B cell (primary cell): ENCODE data around the gene ZDHHC7. TPM values are rescaled to one million over a fixed set of nuclear protein-coding genes. Genes with fewer than 3 reads are reported as not detected.

Experiments
- ATAC-seq: fragments of 200-7000 bp; cut with Tn5 transposase; one replicate; pipeline ENCODE4 v1.10.0; 2021; ENCODE audit warnings: low read depth, mild to moderate bottlenecking, moderate number of reproducible peaks, moderate library complexity
- CTCF ChIA-PET: fragments of 350-600 bp; sonication (Branson Sonifier 250); formaldehyde crosslinking; loops from one replicate; lab custom pipeline; 2021; ENCODE audit warnings: antibody characterized with exemption, inconsistent platforms; lab: Charles Lee
- POLR2A ChIA-PET: fragments of 350-600 bp; sonication (Branson Sonifier 250); formaldehyde crosslinking; loops from one replicate; lab custom pipeline; 2021; ENCODE audit warnings: antibody characterized with exemption; lab: Charles Lee
- DNase-seq: peaks from one replicate; pipeline ENCODE4 v3.0.0; 2013
- H2AFZ ChIP-seq: 2 replicates; pipeline ENCODE4 v1.6.1; 2012; ENCODE audit warnings: mild to moderate bottlenecking, low read depth, low read length; ENCODE audit not compliant: insufficient read depth, poor library complexity, severe bottlenecking
- H3K27ac ChIP-seq, 2 donors: 1 replicate in 1 of 2; 2 replicates in 1 of 2; pipeline ENCODE4 v1.5.1; 2012 to 2013; ENCODE audit warnings: low read length in 2 of 2, mild to moderate bottlenecking in 2 of 2, moderate library complexity in 1 of 2
- H3K27me3 ChIP-seq, 4 experiments: fragments of 200-600 bp in 1 of 4; sonication (generic) in 1 of 4; replicated peaks in 1 of 4; 1 replicate in 2 of 4; 2 replicates in 2 of 4; pipeline versions ENCODE4 v1.6.1 to v1.7.0; 2013 to 2016; ENCODE audit warnings: low read length in 3 of 4, mild to moderate bottlenecking in 2 of 4, mixed read lengths in 1 of 4, moderate library complexity in 1 of 4; ENCODE audit not compliant: insufficient read depth in 4 of 4, control insufficient read depth in 3 of 4; ENCODE audit errors: control extremely low read depth in 1 of 4
- H3K36me3 ChIP-seq, 2 experiments: replicated peaks in 1 of 2; 1 replicate in 1 of 2; 2 replicates in 1 of 2; pipeline versions ENCODE4 v1.6.1 to v1.7.1; 2013; ENCODE audit warnings: low read length in 1 of 2; ENCODE audit not compliant: insufficient read depth in 2 of 2, control insufficient read depth in 1 of 2; ENCODE audit errors: control extremely low read depth in 1 of 2, extremely low read depth in 1 of 2
- H3K4me1 ChIP-seq, 2 donors: fragments of 200-600 bp in 1 of 2; sonication (generic) in 1 of 2; 1 replicate in 1 of 2; 2 replicates in 1 of 2; pipeline versions ENCODE4 v1.5.1 to v1.6.1; 2013 to 2017; ENCODE audit warnings: low read length in 2 of 2; ENCODE audit not compliant: control insufficient read depth in 2 of 2, insufficient read depth in 2 of 2
- H3K4me2 ChIP-seq: replicated peaks from 2 replicates; pipeline ENCODE3; 2012; ENCODE audit warnings: mild to moderate bottlenecking, low read depth, low read length; ENCODE audit not compliant: poor library complexity, severe bottlenecking
- H3K4me3 ChIP-seq, 5 experiments: fragments of 200-600 bp in 1 of 5; sonication (generic) in 1 of 5; 1 replicate in 3 of 5; 2 replicates in 2 of 5; pipeline versions ENCODE4 v1.5.1 to v1.7.0; 2011 to 2016; ENCODE audit warnings: low read length in 4 of 5, mild to moderate bottlenecking in 4 of 5, low read depth in 2 of 5, control low read depth in 1 of 5, moderate library complexity in 1 of 5; ENCODE audit not compliant: insufficient read depth in 1 of 5; ENCODE audit errors: control extremely low read depth in 1 of 5, extremely low read depth in 1 of 5
- H3K79me2 ChIP-seq: fragments of 200-600 bp; sonication (generic); one replicate; pipeline ENCODE4 v1.6.0; 2016; ENCODE audit warnings: low read length; ENCODE audit not compliant: control insufficient read depth, insufficient read depth
- H3K9ac ChIP-seq: fragments of 200-600 bp; sonication (generic); 2 replicates; pipeline ENCODE4 v1.6.1; 2017; ENCODE audit warnings: mild to moderate bottlenecking, low read length, moderate library complexity
- H3K9me3 ChIP-seq, 3 donors: one replicate each; pipeline versions ENCODE4 v1.6.1 to v1.7.1; 2013; ENCODE audit warnings: low read length in 2 of 3; ENCODE audit not compliant: control insufficient read depth in 2 of 3, insufficient read depth in 1 of 3; ENCODE audit errors: control extremely low read depth in 1 of 3
- H4K20me1 ChIP-seq: 2 replicates; pipeline ENCODE4 v1.6.0; 2012; ENCODE audit warnings: mild to moderate bottlenecking, low read length; ENCODE audit not compliant: insufficient read depth, control insufficient read depth, poor library complexity, severe bottlenecking
- H3K27ac Mint-ChIP-seq: one replicate; pipeline ENCODE4 v1.8.0; 2021; ENCODE audit warnings: mixed read lengths
- H3K27me3 Mint-ChIP-seq: one replicate; pipeline ENCODE4 v1.8.0; 2021; ENCODE audit warnings: mixed read lengths
- H3K4me1 Mint-ChIP-seq: one replicate; pipeline ENCODE4 v1.8.0; 2021; ENCODE audit warnings: mixed read lengths
- H3K4me3 Mint-ChIP-seq: one replicate; pipeline ENCODE4 v1.8.0; 2021; ENCODE audit warnings: mixed read lengths
- H3K9me3 Mint-ChIP-seq: one replicate; pipeline ENCODE4 v1.8.0; 2022; ENCODE audit warnings: mixed read lengths; ENCODE audit not compliant: insufficient read depth
- EZH2 ChIP-seq: IDR thresholded peaks from 2 replicates; pipeline ENCODE4 v1.6.1; 2012; ENCODE audit warnings: borderline replicate concordance, low read depth, mild to moderate bottlenecking, moderate library complexity, low read length; ENCODE audit not compliant: insufficient read depth, poor library complexity, severe bottlenecking
- WGBS: methylation state at CpG from one replicate; pipeline ENCODE4 v1.1.5; 2013; ENCODE audit warnings: missing lambda C conversion rate; ENCODE audit not compliant: insufficient coverage; 5-methylcytosine and 5-hydroxymethylcytosine counted together
- intact Hi-C: fragments of 100-400 bp; cut with micrococcal nuclease; formaldehyde crosslinking; loops from one replicate; pipeline ENCODE4 v1.10.0; 2022
- polyA plus RNA-seq: library from polyadenylated mRNA; depleted of rRNA; stranded (reverse); fragments of >200 nt; gene quantifications from 2 replicates; pipeline ENCODE4 v1.2.3, GENCODE V29; 2012
- total RNA-seq, 2 donors: library from RNA; stranded (reverse); fragments of 120-200 nt in 1 of 2; gene quantifications; 1 replicate in 1 of 2; 2 replicates in 1 of 2; pipeline versions ENCODE4 v1.2.3 to v1.2.4, GENCODE V29; 2013 to 2022
- TF ChIP-seq, protein P1 (sequence below): fragments of 200-600 bp; IDR thresholded peaks from one replicate; pipeline ENCODE4 v1.8.0; 2022; ENCODE audit warnings: antibody characterized with exemption, mild to moderate bottlenecking

ZDHHC7 gene
- total and polyA plus RNA-seq, 2 donors (not counting 1 experiment from before 2014, with no cell fraction given), result 25.2 to 36.1 TPM

DNA sequence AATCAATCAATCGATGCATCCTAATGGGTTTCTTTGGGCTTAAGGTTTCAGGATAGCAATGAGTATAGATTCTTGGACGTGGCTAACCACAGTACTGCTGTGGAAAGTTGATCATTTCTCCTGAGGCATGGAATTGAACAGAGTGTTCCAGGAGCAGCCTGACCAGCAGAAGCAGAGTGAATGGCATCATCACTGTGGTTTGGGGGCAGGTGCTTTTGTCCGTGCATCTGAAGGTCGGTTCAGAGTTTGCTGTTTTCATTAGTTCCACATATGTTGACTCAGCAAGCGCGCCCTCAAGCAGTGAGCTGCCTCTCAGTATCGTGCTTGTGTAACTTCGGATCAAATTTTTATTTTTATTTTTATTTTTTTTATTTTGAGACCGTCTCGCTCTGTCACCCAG is 41.2 kb upstream of the ZDHHC7 start:
- H3K4me2 ChIP-seq, result no peak overlapping the region
- H3K4me1 ChIP-seq, result peaks cover 28 to 31% of the 10 kb centered on the region in 2 donors
- no peak overlapping the region for H3K27ac Mint-ChIP-seq
- no peaks in the 10 kb centered on the region for H4K20me1 ChIP-seq
- no peak overlapping the region for H2AFZ ChIP-seq
- H3K9ac ChIP-seq, result no peak overlapping the region
- H3K36me3 ChIP-seq, result no peaks in the 10 kb centered on the region
- peaks cover 26% of the 10 kb centered on the region for H3K4me1 Mint-ChIP-seq
- peaks cover 30% of the 10 kb centered on the region for H3K27me3 Mint-ChIP-seq
- no peaks in the 10 kb centered on the region for H3K79me2 ChIP-seq
- no peaks in the 10 kb centered on the region for H3K9me3 Mint-ChIP-seq
- intact Hi-C loops, result no loop called here
- no peak overlapping the region for H3K4me3 ChIP-seq
- ChIA-PET POLR2A (no interaction called here), CTCF (no interaction called here)
- H3K9me3 ChIP-seq, result peaks cover 0 to 5% (median 0%) of the 10 kb centered on the region in 3 donors
- TF ChIP-seq EZH2, result no peak
- TF ChIP-seq, protein P1, sequence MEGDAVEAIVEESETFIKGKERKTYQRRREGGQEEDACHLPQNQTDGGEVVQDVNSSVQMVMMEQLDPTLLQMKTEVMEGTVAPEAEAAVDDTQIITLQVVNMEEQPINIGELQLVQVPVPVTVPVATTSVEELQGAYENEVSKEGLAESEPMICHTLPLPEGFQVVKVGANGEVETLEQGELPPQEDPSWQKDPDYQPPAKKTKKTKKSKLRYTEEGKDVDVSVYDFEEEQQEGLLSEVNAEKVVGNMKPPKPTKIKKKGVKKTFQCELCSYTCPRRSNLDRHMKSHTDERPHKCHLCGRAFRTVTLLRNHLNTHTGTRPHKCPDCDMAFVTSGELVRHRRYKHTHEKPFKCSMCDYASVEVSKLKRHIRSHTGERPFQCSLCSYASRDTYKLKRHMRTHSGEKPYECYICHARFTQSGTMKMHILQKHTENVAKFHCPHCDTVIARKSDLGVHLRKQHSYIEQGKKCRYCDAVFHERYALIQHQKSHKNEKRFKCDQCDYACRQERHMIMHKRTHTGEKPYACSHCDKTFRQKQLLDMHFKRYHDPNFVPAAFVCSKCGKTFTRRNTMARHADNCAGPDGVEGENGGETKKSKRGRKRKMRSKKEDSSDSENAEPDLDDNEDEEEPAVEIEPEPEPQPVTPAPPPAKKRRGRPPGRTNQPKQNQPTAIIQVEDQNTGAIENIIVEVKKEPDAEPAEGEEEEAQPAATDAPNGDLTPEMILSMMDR, result no peak
- no peak for ATAC-seq
- no peak overlapping the region for H3K4me3 Mint-ChIP-seq
- WGBS, result 94% methylated on average over 5 of the region's 10 CpGs
- peaks cover 0 to 15% (median 1%) of the 10 kb centered on the region in 4 experiments for H3K27me3 ChIP-seq
- no peak for DNase-seq
- no peak overlapping the region for H3K27ac ChIP-seq

DNA sequence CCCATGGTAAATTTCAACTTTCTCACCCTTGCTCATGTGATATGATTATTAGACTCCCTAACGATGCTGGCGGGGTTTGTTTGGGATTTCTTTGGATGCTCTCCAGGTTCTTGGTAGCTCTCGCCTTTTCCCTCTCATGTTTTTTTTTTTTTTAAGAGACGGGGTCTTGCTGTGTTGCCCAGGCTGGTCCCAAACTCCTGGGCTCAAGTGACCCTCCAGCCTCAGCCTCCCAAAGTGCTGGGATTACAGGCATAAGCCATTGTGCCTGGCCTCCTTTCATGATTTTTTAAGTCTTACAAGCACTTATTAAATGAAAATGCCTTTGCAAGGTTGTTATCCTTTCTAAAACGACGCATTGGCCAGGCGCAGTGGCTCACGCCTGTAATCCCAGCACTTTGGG is 40.3 kb upstream of the ZDHHC7 start:
- H3K79me2 ChIP-seq, result no peaks in the 10 kb centered on the region
- Mint-ChIP-seq H3K4me3 (no peak overlapping the region), H3K27ac (no peak overlapping the region), H3K9me3 (no peaks in the 10 kb centered on the region), H3K27me3 (peaks cover 27% of the 10 kb centered on the region), H3K4me1 (peaks cover 17% of the 10 kb centered on the region)
- intact Hi-C loops, result no loop called here
- peaks cover 0 to 5% (median 0%) of the 10 kb centered on the region in 3 donors for H3K9me3 ChIP-seq
- H3K4me2 ChIP-seq, result no peak overlapping the region
- TF ChIP-seq, protein P1, result no peak
- TF ChIP-seq EZH2, result no peak
- H3K27ac ChIP-seq, result no peak overlapping the region
- no peaks in the 10 kb centered on the region for H4K20me1 ChIP-seq
- H3K27me3 ChIP-seq, result peaks cover 0 to 19% (median 0%) of the 10 kb centered on the region in 4 experiments
- no peak overlapping the region for H2AFZ ChIP-seq
- peaks cover 20 to 22% of the 10 kb centered on the region in 2 donors for H3K4me1 ChIP-seq
- POLR2A ChIA-PET, result no interaction called here
- no peaks in the 10 kb centered on the region for H3K36me3 ChIP-seq
- CTCF ChIA-PET, result no interaction called here
- H3K9ac ChIP-seq, result no peak overlapping the region
- DNase-seq (no peak), ATAC-seq (no peak)
- no peak overlapping the region for H3K4me3 ChIP-seq
- WGBS, result 92% methylated on average over 7 of the region's 8 CpGs
